ENCODE data around the gene ABI3.

DNA sequence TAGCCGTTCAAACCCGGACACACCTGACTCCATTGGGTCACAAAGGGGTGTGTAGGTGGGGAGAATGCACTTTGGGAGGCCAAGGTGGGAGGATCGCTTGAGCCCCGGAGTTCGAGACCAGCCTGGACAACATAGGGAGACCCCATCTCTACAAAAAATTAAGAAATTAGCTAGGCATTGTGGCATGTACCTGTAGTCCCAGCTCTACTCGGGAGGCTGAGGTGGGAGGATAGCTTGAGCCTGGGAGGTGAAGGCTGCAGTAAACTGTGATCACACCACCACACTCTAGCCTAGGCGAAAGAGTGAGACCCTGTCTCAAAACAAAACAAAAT, 21.0 kb downstream of the ABI3 start:
- no peak for TF ChIP-seq POLR2A (IDR thresholded peaks at IDR 0.05)
- TF ChIP-seq, protein P1, sequence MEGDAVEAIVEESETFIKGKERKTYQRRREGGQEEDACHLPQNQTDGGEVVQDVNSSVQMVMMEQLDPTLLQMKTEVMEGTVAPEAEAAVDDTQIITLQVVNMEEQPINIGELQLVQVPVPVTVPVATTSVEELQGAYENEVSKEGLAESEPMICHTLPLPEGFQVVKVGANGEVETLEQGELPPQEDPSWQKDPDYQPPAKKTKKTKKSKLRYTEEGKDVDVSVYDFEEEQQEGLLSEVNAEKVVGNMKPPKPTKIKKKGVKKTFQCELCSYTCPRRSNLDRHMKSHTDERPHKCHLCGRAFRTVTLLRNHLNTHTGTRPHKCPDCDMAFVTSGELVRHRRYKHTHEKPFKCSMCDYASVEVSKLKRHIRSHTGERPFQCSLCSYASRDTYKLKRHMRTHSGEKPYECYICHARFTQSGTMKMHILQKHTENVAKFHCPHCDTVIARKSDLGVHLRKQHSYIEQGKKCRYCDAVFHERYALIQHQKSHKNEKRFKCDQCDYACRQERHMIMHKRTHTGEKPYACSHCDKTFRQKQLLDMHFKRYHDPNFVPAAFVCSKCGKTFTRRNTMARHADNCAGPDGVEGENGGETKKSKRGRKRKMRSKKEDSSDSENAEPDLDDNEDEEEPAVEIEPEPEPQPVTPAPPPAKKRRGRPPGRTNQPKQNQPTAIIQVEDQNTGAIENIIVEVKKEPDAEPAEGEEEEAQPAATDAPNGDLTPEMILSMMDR (IDR thresholded peaks at IDR 0.05) = no peak

Data from adrenal gland (tissue), 5 donors.